CD4-positive, CD25-positive, alpha-beta regulatory T cell (primary cell): ENCODE results near the gene AK8. TPM values are rescaled to one million over a fixed set of nuclear protein-coding genes. Genes with fewer than 3 reads are reported as not detected.

ENCODE experiments used
- ATAC-seq, 2 donors: fragments of 150-1000 bp; cut with Tn5 transposase; one replicate each; pipeline ENCODE4 v1.10.0; 2021; ENCODE audit warnings: low read depth in 2 of 2, moderate number of reproducible peaks in 2 of 2, moderate library complexity in 1 of 2
- DNase-seq, 3 donors: peaks; one replicate each; pipeline versions ENCODE4 v3.0.0 to v3.0.0-alpha.2; 2012 to 2022; ENCODE audit warnings: mixed read lengths in 1 of 3
- H3K27ac ChIP-seq: one replicate; pipeline ENCODE4 v1.7.0; 2013; ENCODE audit warnings: mild to moderate bottlenecking, low read length; ENCODE audit not compliant: insufficient read depth, poor library complexity, severe bottlenecking
- H3K27me3 ChIP-seq: one replicate; pipeline ENCODE4 v1.7.0; 2013; ENCODE audit warnings: low read length; ENCODE audit not compliant: control insufficient read depth, insufficient read depth
- H3K36me3 ChIP-seq: one replicate; pipeline ENCODE4 v1.7.0; 2013; ENCODE audit warnings: mild to moderate bottlenecking, low read length, moderate library complexity; ENCODE audit not compliant: control insufficient read depth, insufficient read depth
- H3K4me1 ChIP-seq: 2 replicates; pipeline ENCODE4 v1.7.0; 2013; ENCODE audit warnings: mild to moderate bottlenecking, low read length; ENCODE audit not compliant: insufficient read depth, control insufficient read depth, poor library complexity, severe bottlenecking
- H3K4me3 ChIP-seq: one replicate; pipeline ENCODE4 v1.7.0; 2013; ENCODE audit warnings: low read depth, mild to moderate bottlenecking, low read length, moderate library complexity
- H3K9me3 ChIP-seq, 2 experiments: 1 replicate in 1 of 2; 2 replicates in 1 of 2; pipeline ENCODE4 v1.7.0; 2013; ENCODE audit warnings: low read length in 2 of 2, mild to moderate bottlenecking in 1 of 2, moderate library complexity in 1 of 2; ENCODE audit not compliant: control insufficient read depth in 2 of 2
- H3K27ac Mint-ChIP-seq, 3 donors: one replicate each; pipeline ENCODE4 v1.8.0; 2020 to 2022; ENCODE audit warnings: mild to moderate bottlenecking in 3 of 3, mixed read lengths in 3 of 3, moderate library complexity in 2 of 3
- H3K27me3 Mint-ChIP-seq: one replicate; pipeline ENCODE4 v1.8.0; 2022; ENCODE audit warnings: mild to moderate bottlenecking, mixed read lengths
- H3K36me3 Mint-ChIP-seq: one replicate; pipeline ENCODE4 v1.8.0; 2020; ENCODE audit warnings: mixed read lengths
- H3K4me1 Mint-ChIP-seq, 4 donors: one replicate each; pipeline ENCODE4 v1.8.0; 2020 to 2022; ENCODE audit warnings: mixed read lengths in 4 of 4, mild to moderate bottlenecking in 1 of 4
- H3K4me3 Mint-ChIP-seq, 4 donors: one replicate each; pipeline ENCODE4 v1.8.0; 2020 to 2022; ENCODE audit warnings: mild to moderate bottlenecking in 4 of 4, mixed read lengths in 4 of 4, moderate library complexity in 3 of 4
- H3K9me3 Mint-ChIP-seq, 7 donors: one replicate each; pipeline ENCODE4 v1.8.0; 2020 to 2022; ENCODE audit warnings: mixed read lengths in 7 of 7, mild to moderate bottlenecking in 3 of 7, moderate library complexity in 2 of 7
- polyA plus RNA-seq, 4 donors: library from polyadenylated mRNA; unstranded; fragments of 300-500 nt; fragmentation: Illumina TruSeq; gene quantifications; one replicate each; pipeline ENCODE4 v1.2.3, GENCODE V29; 2021
- total RNA-seq: library from RNA; stranded (reverse); gene quantifications from one replicate; pipeline ENCODE4 v1.2.3, GENCODE V29; 2022

Gene AK8
- total and polyA plus RNA-seq, 5 donors from 2014 or later = 0.21 TPM; not detected in 4

GRCh38 chr9:132753593-132753880 lies 124.5 kb downstream of the AK8 start:
- no peak overlapping the region for H3K27ac Mint-ChIP-seq
- Histone ChIP-seq H3K27ac (no peak overlapping the region), H3K4me1 (no peaks in the 10 kb centered on the region), H3K36me3 (no peaks in the 10 kb centered on the region), H3K4me3 (no peak overlapping the region), H3K9me3 (no peaks in the 10 kb centered on the region), H3K27me3 (no peaks in the 10 kb centered on the region)
- ATAC-seq = no peak
- peaks cover 0 to 2% (median 0%) of the 10 kb centered on the region in 7 donors for H3K9me3 Mint-ChIP-seq
- DNase-seq = no peak
- peaks cover 4% of the 10 kb centered on the region for H3K27me3 Mint-ChIP-seq
- H3K4me1 Mint-ChIP-seq = no peaks in the 10 kb centered on the region
- no peak overlapping the region for H3K4me3 Mint-ChIP-seq
- H3K36me3 Mint-ChIP-seq = no peaks in the 10 kb centered on the region

GRCh38 chr9:132752877-132753592 lies 125.0 kb downstream of the AK8 start:
- no peak overlapping the region for H3K4me3 ChIP-seq
- DNase-seq (no peak), ATAC-seq (no peak)
- H3K4me1 Mint-ChIP-seq = no peaks in the 10 kb centered on the region
- H3K4me3 Mint-ChIP-seq = no peak overlapping the region
- no peaks in the 10 kb centered on the region for H3K36me3 Mint-ChIP-seq
- no peaks in the 10 kb centered on the region for H3K27me3 ChIP-seq
- peaks cover 4% of the 10 kb centered on the region for H3K27me3 Mint-ChIP-seq
- no peak overlapping the region for H3K27ac ChIP-seq
- H3K4me1 ChIP-seq = no peaks in the 10 kb centered on the region
- no peak overlapping the region for H3K27ac Mint-ChIP-seq
- no peaks in the 10 kb centered on the region for H3K36me3 ChIP-seq
- H3K9me3 Mint-ChIP-seq = peaks cover 0 to 2% (median 0%) of the 10 kb centered on the region in 7 donors
- H3K9me3 ChIP-seq = no peaks in the 10 kb centered on the region

GRCh38 chr9:132750668-132751067 lies 127.4 kb downstream of the AK8 start:
- no peak overlapping the region for H3K4me3 ChIP-seq
- H3K36me3 Mint-ChIP-seq = no peaks in the 10 kb centered on the region
- no peaks in the 10 kb centered on the region for H3K36me3 ChIP-seq
- DNase-seq (no peak), ATAC-seq (no peak)
- peaks cover 3% of the 10 kb centered on the region for H3K27me3 ChIP-seq
- H3K27ac Mint-ChIP-seq = no peak overlapping the region
- H3K27me3 Mint-ChIP-seq = peaks cover 16% of the 10 kb centered on the region
- H3K9me3 ChIP-seq = no peaks in the 10 kb centered on the region
- H3K9me3 Mint-ChIP-seq = peaks cover 0 to 2% (median 0%) of the 10 kb centered on the region in 7 donors
- H3K4me1 ChIP-seq = no peaks in the 10 kb centered on the region
- no peak overlapping the region for H3K4me3 Mint-ChIP-seq
- H3K4me1 Mint-ChIP-seq = no peaks in the 10 kb centered on the region
- H3K27ac ChIP-seq = no peak overlapping the region

GRCh38 chr9:132749306-132749705 lies 128.8 kb downstream of the AK8 start:
- Histone ChIP-seq H3K27ac (no peak overlapping the region), H3K4me3 (no peak overlapping the region), H3K36me3 (no peaks in the 10 kb centered on the region), H3K9me3 (no peaks in the 10 kb centered on the region), H3K4me1 (no peaks in the 10 kb centered on the region), H3K27me3 (peaks cover 6% of the 10 kb centered on the region)
- Mint-ChIP-seq H3K27me3 (peaks cover 30% of the 10 kb centered on the region), H3K27ac (no peak overlapping the region), H3K36me3 (no peaks in the 10 kb centered on the region), H3K9me3 (peaks cover 0 to 2% (median 0%) of the 10 kb centered on the region in 7 donors), H3K4me1 (peaks cover 0 to 6% (median 0%) of the 10 kb centered on the region in 4 donors), H3K4me3 (no peak overlapping the region)
- ATAC-seq (no peak), DNase-seq (no peak)

- Histone ChIP-seq H3K27me3 (peaks cover 10% of the 10 kb centered on the region), H3K4me3 (no peak overlapping the region), H3K4me1 (no peaks in the 10 kb centered on the region), H3K36me3 (no peaks in the 10 kb centered on the region), H3K27ac (no peak overlapping the region), H3K9me3 (no peaks in the 10 kb centered on the region)
- Mint-ChIP-seq H3K4me1 (peaks cover 0 to 6% (median 0%) of the 10 kb centered on the region in 4 donors), H3K27me3 (peaks cover 38% of the 10 kb centered on the region), H3K27ac (no peak overlapping the region), H3K9me3 (peaks cover 0 to 2% (median 0%) of the 10 kb centered on the region in 7 donors), H3K36me3 (no peaks in the 10 kb centered on the region), H3K4me3 (no peak overlapping the region)
- DNase-seq (no peak), ATAC-seq (no peak)
Measured at GRCh38 chr9:132748450-132748849, 129.6 kb downstream of the AK8 start.

GRCh38 chr9:132745756-132746709 lies 132.1 kb downstream of the AK8 start:
- Mint-ChIP-seq H3K4me3 (peak overlapping the region in 1 of 4 donors; percentile 15), H3K4me1 (peaks cover 0 to 6% (median 0%) of the 10 kb centered on the region in 4 donors), H3K27ac (no peak overlapping the region), H3K36me3 (no peaks in the 10 kb centered on the region), H3K27me3 (peaks cover 55% of the 10 kb centered on the region), H3K9me3 (peaks cover 0 to 2% (median 0%) of the 10 kb centered on the region in 7 donors)
- Histone ChIP-seq H3K4me1 (no peaks in the 10 kb centered on the region), H3K9me3 (no peaks in the 10 kb centered on the region), H3K36me3 (no peaks in the 10 kb centered on the region), H3K4me3 (no peak overlapping the region), H3K27me3 (peaks cover 10% of the 10 kb centered on the region), H3K27ac (no peak overlapping the region)
- DNase-seq (no peak), ATAC-seq (no peak)

GRCh38 chr9:132744881-132745755 lies 133.0 kb downstream of the AK8 start:
- no peak overlapping the region for H3K27ac ChIP-seq
- Mint-ChIP-seq H3K27me3 (peaks cover 55% of the 10 kb centered on the region), H3K36me3 (no peaks in the 10 kb centered on the region), H3K9me3 (peaks cover 0 to 2% (median 0%) of the 10 kb centered on the region in 7 donors), H3K27ac (peak overlapping the region in 1 of 3 donors; percentile 12), H3K4me1 (peaks cover 0 to 6% (median 0%) of the 10 kb centered on the region in 4 donors), H3K4me3 (no peak overlapping the region)
- H3K36me3 ChIP-seq = no peaks in the 10 kb centered on the region
- no peak overlapping the region for H3K4me3 ChIP-seq
- H3K27me3 ChIP-seq = peaks cover 10% of the 10 kb centered on the region
- no peaks in the 10 kb centered on the region for H3K9me3 ChIP-seq
- no peak for ATAC-seq
- no peaks in the 10 kb centered on the region for H3K4me1 ChIP-seq
- no peak for DNase-seq
